Neutrophil (primary cell): ENCODE results near the gene UGT1A5.

Source experiments
- H3K27ac ChIP-seq: fragments of 200-600 bp; sonication (generic); 2 replicates; pipeline ENCODE4 v1.5.1; 2016; ENCODE audit warnings: mild to moderate bottlenecking, moderate library complexity
- H3K27me3 ChIP-seq: fragments of 200-600 bp; sonication (generic); 2 replicates; pipeline ENCODE4 v1.6.0; 2016; ENCODE audit warnings: mild to moderate bottlenecking
- H3K36me3 ChIP-seq: fragments of 200-600 bp; sonication (generic); 2 replicates; pipeline ENCODE4 v1.5.1; 2017
- H3K4me1 ChIP-seq, 2 experiments: fragments of 200-600 bp in 1 of 2; sonication (generic) in 1 of 2; 1 replicate in 1 of 2; 2 replicates in 1 of 2; pipeline versions ENCODE4 v1.5.1 to v1.6.1; 2013 to 2016; ENCODE audit warnings: low read depth in 1 of 2, low read length in 1 of 2, mild to moderate bottlenecking in 1 of 2, moderate library complexity in 1 of 2; ENCODE audit not compliant: control insufficient read depth in 1 of 2, insufficient read depth in 1 of 2
- H3K4me3 ChIP-seq, 2 experiments: fragments of 200-600 bp in 1 of 2; sonication (generic) in 1 of 2; 1 replicate in 1 of 2; 2 replicates in 1 of 2; pipeline ENCODE4 v1.5.1; 2013 to 2016; ENCODE audit warnings: low read depth in 1 of 2, low read length in 1 of 2, mild to moderate bottlenecking in 1 of 2, moderate library complexity in 1 of 2
- H3K9me3 ChIP-seq: fragments of 200-600 bp; sonication (generic); 2 replicates; pipeline ENCODE4 v1.5.1; 2016
- TF ChIP-seq, protein P1 (sequence below): fragments of 200-600 bp; sonication (generic); IDR thresholded peaks from 2 replicates; pipeline ENCODE4 v1.5.1; 2016; ENCODE audit warnings: antibody characterized with exemption

UGT1A5 gene

GRCh38 chr2:233810385-233810784 lies 97.7 kb downstream of the UGT1A5 start:
- H3K27ac ChIP-seq: no peak overlapping the region
- H3K9me3 ChIP-seq: no peaks in the 10 kb centered on the region
- H3K4me3 ChIP-seq: no peak overlapping the region
- TF ChIP-seq, protein P1, sequence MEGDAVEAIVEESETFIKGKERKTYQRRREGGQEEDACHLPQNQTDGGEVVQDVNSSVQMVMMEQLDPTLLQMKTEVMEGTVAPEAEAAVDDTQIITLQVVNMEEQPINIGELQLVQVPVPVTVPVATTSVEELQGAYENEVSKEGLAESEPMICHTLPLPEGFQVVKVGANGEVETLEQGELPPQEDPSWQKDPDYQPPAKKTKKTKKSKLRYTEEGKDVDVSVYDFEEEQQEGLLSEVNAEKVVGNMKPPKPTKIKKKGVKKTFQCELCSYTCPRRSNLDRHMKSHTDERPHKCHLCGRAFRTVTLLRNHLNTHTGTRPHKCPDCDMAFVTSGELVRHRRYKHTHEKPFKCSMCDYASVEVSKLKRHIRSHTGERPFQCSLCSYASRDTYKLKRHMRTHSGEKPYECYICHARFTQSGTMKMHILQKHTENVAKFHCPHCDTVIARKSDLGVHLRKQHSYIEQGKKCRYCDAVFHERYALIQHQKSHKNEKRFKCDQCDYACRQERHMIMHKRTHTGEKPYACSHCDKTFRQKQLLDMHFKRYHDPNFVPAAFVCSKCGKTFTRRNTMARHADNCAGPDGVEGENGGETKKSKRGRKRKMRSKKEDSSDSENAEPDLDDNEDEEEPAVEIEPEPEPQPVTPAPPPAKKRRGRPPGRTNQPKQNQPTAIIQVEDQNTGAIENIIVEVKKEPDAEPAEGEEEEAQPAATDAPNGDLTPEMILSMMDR: no peak
- peaks cover 9% of the 10 kb centered on the region for H3K27me3 ChIP-seq
- H3K4me1 ChIP-seq: no peaks in the 10 kb centered on the region
- no peaks in the 10 kb centered on the region for H3K36me3 ChIP-seq

DNA sequence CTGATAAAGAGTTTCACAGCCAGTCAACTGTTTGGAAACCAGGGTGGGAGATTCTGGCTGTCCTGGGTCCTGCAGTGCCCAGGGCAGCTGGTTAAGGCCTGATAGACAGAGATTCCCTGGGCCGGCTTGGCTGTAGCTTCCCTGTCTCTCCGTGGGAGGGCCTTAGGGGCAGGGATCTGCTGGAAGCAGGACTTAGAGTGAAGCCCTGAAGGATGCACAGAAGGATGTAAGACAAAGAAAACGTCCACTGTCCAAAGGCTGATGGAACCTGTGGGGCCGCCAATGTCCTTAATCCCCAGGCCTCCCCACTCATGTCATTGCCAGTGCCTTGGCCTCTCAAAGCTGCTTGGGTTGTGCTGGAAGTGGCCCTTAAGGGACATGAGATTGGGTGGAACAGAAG lies 98.4 kb downstream of the UGT1A5 start:
- Histone ChIP-seq H3K4me3 (no peak overlapping the region), H3K9me3 (no peaks in the 10 kb centered on the region), H3K27ac (no peak overlapping the region), H3K4me1 (no peaks in the 10 kb centered on the region), H3K36me3 (no peaks in the 10 kb centered on the region), H3K27me3 (peaks cover 9% of the 10 kb centered on the region)
- TF ChIP-seq, protein P1: no peak

GRCh38 chr2:233811732-233812131 lies 99.0 kb downstream of the UGT1A5 start:
- H3K4me1 ChIP-seq: no peaks in the 10 kb centered on the region
- H3K36me3 ChIP-seq: no peaks in the 10 kb centered on the region
- TF ChIP-seq, protein P1: no peak
- no peak overlapping the region for H3K27ac ChIP-seq
- no peaks in the 10 kb centered on the region for H3K9me3 ChIP-seq
- H3K27me3 ChIP-seq: peaks cover 9% of the 10 kb centered on the region
- no peak overlapping the region for H3K4me3 ChIP-seq

- no peak overlapping the region for H3K27ac ChIP-seq
- no peaks in the 10 kb centered on the region for H3K4me1 ChIP-seq
- H3K9me3 ChIP-seq: no peaks in the 10 kb centered on the region
- TF ChIP-seq, protein P1: no peak
- H3K36me3 ChIP-seq: no peaks in the 10 kb centered on the region
- peaks cover 9% of the 10 kb centered on the region for H3K27me3 ChIP-seq
- no peak overlapping the region for H3K4me3 ChIP-seq
Observed at GRCh38 chr2:233813236-233814055, 100.7 kb downstream of the UGT1A5 start.

DNA sequence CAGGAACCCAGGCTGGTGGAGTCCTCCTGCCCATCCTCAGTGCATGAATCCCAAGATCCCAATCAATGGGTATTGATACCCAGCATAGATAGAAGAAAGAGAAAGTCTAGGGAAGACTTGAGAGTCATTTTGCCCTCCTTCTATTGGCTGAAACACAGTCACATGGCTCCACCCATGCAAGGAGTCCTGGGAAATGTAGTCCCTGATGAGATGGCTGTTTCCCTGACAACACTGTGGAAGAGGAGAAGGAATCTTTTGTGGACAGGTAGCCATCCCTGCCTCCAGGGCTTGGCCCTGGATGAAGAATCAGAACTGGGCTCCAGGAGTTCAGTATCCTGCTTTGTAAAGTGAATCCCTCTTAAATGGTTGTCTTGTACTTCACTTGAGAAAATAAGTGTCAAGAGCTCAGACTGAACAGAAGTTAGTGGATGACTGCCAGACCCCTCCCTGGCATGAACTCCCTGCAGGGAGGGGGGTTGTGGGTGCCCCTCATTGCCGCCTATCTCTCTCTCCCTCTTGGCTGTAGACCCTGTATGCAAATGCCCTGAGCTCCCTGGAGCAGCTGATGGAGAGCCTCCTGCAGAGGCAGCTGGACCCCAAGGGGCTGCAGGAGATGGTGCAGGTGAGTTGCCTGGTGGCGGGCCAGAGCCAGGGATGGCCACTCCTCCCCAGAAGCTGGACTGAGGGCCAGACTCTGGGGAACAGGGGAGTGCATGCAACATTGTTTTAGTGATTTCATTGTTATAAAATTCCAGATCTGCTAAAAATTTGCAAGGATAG lies 101.5 kb downstream of the UGT1A5 start:
- Histone ChIP-seq H3K27me3 (peaks cover 9% of the 10 kb centered on the region), H3K9me3 (no peaks in the 10 kb centered on the region), H3K36me3 (no peaks in the 10 kb centered on the region), H3K4me1 (no peaks in the 10 kb centered on the region), H3K27ac (no peak overlapping the region), H3K4me3 (no peak overlapping the region)
- TF ChIP-seq, protein P1: no peak
